ENCODE measurements around the gene YEATS4.
A peak's percentile ranks its signal among the peaks of the same experiment; 100 is the strongest.
"Not testable (repeated sequence)": the region's sequence is repeated elsewhere in the genome, so short reads cannot be mapped to it uniquely, and the experiment has no call there.

YEATS4 gene

GRCh38 chr12:69359531-69360347, at the start of gene YEATS4:
Gene YEATS4 (plus strand): TSS chr12:69359743. CDS start chr12:69359973, 230 bp downstream.
- DNase-seq (ENCODE audit: extremely low read depth in 1 of 2, low read depth in 1 of 2): peak; percentile 77 to 82

DNA sequence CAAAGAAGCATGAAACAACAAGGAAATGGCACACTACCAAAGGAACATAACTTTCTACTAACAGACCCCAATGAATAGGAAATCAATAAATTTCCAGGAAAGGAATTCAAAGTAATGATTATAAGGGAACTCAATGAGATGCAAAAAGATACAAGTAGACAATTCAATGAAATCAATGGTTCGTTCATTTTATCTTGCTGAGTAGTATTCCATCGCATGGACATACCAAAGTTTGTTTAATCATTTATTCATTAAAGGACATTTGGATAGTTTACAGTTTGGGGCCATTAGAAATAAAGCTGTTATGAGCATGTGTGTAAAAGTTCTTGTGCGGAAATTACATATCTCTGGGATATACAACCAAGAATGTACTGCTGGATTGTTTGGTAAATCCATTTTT, 46.3 kb upstream of the YEATS4 start:
- no peak for DNase-seq (ENCODE audit: extremely low read depth in 1 of 2, low read depth in 1 of 2)

- not testable (repeated sequence) for DNase-seq (ENCODE audit: extremely low read depth in 1 of 2, low read depth in 1 of 2)
These were observed 42.8 kb upstream of the YEATS4 start for GRCh38 chr12:69316784-69317183.

- not testable (repeated sequence) for DNase-seq (ENCODE audit: extremely low read depth in 1 of 2, low read depth in 1 of 2)
These were observed 42.3 kb upstream of the YEATS4 start for GRCh38 chr12:69317233-69317632.

- DNase-seq (ENCODE audit: extremely low read depth in 1 of 2, low read depth in 1 of 2): no peak
These were observed 41.3 kb upstream of the YEATS4 start for GRCh38 chr12:69318225-69318624.

DNA sequence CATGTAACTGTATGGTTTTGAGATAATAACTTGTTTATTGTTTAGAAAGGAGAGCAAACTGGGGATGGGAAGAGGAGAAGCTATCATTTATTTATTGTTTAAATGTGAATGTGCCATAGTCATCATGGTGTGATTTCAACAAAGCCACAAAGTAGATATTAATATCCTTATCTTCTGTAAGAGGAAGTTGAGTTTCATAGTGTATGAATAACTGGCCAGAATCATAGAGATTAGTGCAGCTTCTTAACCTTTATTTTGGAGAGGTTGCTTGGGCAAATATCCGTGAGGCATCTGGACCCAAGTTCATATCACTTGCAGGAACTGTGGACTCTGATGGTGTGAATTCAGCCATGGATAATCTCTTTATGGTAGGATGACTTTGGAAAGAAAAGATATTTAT, 38.2 kb upstream of the YEATS4 start:
- no peak for DNase-seq (ENCODE audit: extremely low read depth in 1 of 2, low read depth in 1 of 2)

- DNase-seq (ENCODE audit: extremely low read depth in 1 of 2, low read depth in 1 of 2): no peak
These were observed 34.6 kb upstream of the YEATS4 start for GRCh38 chr12:69324797-69325466.

DNA sequence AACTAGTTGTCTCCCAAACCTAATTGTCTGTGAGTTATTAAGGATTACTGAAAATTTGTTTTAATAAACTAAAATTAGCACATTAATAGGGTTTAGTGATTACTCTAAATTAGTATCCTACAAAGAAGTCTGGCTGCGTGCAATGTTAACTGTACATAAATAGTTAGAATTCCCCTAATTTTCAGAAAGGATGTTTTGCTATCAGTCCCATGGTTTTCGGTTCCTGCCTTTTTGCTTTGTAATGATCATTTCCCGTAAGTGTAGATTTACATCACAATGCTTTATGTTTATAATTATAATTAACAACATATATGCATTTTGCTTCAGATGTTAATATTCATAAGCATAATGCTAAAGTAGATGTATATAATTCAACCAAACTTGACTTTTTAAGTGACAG, 31.1 kb upstream of the YEATS4 start:
- no peak for DNase-seq (ENCODE audit: extremely low read depth in 1 of 2, low read depth in 1 of 2)

DNA sequence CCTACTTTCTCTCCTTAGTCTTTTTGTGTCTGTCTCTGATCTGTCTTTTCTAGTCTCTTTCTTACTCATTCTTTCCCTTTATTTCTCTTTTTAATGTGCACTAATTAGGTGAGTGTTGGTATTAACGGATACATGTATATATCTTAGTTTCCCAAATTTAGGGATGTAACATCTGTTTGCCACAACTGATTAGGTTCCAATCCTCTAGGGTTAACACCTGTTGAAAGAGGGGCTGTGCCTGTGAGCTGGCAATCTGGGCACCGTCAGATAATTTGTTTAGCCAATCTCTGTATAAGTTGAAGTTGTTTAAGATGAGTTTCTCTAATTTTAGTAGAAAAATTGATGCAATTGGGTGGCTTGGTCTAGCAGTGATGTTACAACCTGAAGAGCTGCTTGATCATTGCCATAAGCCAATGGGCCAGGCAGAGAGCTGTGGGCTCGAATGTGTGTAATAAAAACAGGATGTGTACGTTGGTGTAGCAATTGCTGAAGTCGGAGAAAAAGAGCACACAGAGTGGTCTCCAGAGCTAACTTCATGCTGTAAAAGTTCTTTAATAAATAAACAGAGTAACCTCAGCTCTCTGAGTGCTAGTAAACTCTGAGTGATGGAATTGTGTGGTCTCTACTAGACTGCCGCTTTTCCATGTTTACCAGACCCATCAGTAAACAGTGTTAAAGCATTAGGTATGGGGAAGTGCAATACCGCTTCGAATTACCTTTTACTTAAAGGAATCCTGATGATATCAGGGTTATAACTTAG, 29.7 kb upstream of the YEATS4 start:
- DNase-seq (ENCODE audit: extremely low read depth in 1 of 2, low read depth in 1 of 2): no peak

DNA sequence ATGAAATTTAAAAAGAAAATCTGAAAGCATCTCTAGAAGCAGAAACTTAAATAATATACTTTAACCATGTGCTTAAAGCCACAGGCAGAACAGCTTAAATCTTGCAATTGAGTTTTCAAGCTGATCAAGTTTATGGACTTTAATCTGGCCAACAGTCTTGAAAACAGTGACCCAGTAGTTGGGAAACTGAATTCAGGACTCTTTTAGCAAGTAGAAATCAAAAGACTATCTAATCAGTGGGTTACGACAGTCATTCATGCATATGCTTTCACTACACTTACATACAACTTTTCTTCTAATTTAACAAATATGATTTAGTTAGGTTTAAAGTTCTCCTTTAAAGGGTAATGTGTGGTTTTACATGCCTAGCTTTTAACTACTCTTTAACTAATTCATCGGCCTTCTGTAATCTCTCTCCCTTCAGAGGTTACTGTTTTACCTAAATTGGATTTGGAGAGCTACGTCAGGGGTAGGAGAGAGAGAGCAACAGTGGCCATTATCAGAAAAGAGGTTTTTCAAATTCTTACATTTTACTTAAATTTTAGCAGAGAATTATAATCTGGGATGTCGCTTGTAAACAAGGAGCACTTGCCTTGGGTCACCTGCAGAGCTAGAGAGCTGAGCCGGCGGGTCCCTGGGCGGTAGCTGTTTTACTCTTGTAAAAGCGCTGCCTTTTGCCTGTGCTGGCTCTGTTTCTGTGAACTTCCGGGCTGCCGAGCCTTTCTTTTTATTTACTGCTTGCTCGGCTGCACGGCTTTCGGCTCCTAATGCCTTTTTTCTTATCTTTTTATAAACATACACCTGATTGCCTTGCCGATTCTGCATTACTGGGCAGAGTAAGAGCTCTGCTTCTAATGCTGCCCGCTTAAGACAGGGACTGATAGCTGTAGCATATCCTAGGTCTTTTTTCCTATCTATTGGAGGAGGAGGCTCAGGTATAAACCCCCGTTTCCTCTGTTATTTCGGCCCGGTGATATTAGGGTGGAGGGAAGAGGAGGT, 28.8 kb upstream of the YEATS4 start:
- DNase-seq (ENCODE audit: extremely low read depth in 1 of 2, low read depth in 1 of 2): peak; percentile 8 to 28

- no peak for DNase-seq (ENCODE audit: extremely low read depth in 1 of 2, low read depth in 1 of 2)
These were observed 28.0 kb upstream of the YEATS4 start for GRCh38 chr12:69331519-69331908.

GRCh38 chr12:69331909-69332684, 27.4 kb upstream of the YEATS4 start:
- DNase-seq (ENCODE audit: extremely low read depth in 1 of 2, low read depth in 1 of 2): no peak

GRCh38 chr12:69332815-69333358, 26.7 kb upstream of the YEATS4 start:
- DNase-seq (ENCODE audit: extremely low read depth in 1 of 2, low read depth in 1 of 2): no peak

GRCh38 chr12:69334158-69334557, 25.4 kb upstream of the YEATS4 start:
- no peak for DNase-seq (ENCODE audit: extremely low read depth in 1 of 2, low read depth in 1 of 2)

- DNase-seq (ENCODE audit: extremely low read depth in 1 of 2, low read depth in 1 of 2): no peak
These were observed 22.0 kb upstream of the YEATS4 start for GRCh38 chr12:69337311-69338090.

GRCh38 chr12:69338120-69338859, 21.3 kb upstream of the YEATS4 start:
- DNase-seq (ENCODE audit: extremely low read depth in 1 of 2, low read depth in 1 of 2): no peak

DNA sequence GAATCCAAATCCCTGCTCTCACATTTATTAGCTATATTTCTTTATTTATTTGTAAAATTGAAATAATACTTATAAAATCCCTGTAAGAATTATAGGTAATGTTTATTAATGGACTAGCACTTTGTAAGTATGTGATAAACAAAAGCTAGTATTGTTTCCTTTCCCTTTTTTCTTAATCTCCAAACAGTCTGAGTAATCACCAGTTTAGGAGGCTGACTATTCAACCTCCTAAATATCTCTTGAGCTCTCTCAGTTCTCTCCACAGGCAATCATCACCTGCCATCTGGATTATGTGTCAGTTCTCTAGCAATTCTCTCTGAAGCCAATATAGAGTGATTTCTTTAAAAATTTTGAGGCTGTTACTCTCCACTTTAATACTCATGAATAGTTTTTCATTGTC, 20.6 kb upstream of the YEATS4 start:
- no peak for DNase-seq (ENCODE audit: extremely low read depth in 1 of 2, low read depth in 1 of 2)

DNA sequence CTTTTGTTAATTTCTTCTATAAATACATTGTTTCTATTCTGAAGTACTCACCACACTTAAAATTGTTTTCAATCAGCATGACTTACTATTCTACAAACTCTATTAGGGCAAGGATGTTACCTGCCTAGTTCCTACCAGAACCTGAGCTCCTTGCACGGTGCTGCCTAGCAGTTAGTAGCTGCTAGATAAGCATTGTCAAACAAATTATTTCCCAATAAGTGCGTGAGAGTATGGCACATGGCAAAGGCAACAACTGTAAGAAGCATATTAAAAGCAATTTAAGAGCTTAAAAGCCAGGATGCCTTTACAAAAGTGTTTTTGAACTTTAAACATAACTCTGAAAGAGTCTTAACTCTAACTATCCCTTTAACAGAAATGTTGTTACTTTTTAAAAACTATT, 19.5 kb upstream of the YEATS4 start:
- DNase-seq (ENCODE audit: extremely low read depth in 1 of 2, low read depth in 1 of 2): no peak
